Inferior parietal cortex (tissue), 1 donor: Measurements from ENCODE around the gene TOR1A.
"Not testable (repeated sequence)": the region's sequence is repeated elsewhere in the genome, so short reads cannot be mapped to it uniquely, and the experiment has no call there.

Source experiments
- DNase-seq: peaks from one replicate; pipeline ENCODE4 v3.0.0-alpha.2; 2016; ENCODE audit errors: extremely low spot score

TOR1A gene

DNA sequence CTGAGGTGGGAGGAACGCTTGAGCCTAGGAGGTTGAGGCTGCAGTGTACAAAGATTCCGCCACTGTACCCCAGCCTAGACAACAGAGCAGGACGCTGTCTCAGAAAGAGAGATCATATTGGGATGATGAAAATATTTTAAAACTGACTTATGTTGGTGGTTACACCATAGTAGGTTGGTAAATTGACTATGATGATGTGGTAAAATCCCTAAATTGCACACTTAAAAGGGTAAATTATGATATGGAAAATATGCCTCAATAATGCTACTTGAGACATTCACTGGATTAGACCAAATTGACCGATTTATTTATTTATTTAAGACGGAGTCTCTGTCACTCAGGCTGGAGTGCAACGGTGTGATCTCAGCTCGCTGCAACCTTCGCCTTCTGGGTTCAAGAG lies 42.8 kb downstream of the TOR1A start:
- DNase-seq, result no peak

GRCh38 chr9:129779560-129780190 lies 44.3 kb downstream of the TOR1A start:
- no peak for DNase-seq

DNA sequence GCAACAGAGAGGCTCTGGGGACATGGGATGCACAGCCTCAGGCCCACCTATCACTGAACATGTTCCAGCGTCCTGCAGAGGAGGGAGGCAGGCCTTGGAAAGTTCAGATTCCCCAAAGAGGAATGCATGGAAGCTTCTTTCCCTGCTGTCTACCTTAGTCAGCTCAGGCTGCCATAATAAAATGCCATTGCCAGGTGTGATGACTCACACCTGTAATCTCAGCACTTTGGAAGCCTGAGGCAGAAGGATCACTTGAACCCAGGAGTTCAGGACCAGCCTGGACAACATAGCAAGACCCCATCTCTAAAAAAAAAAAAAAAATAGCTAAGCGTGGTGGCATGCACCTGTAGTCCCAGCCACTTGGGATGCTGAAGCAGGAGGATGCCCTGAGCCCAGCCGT lies 45.5 kb downstream of the TOR1A start:
- DNase-seq, result no peak

GRCh38 chr9:129777769-129778130 lies 46.2 kb downstream of the TOR1A start:
- no peak for DNase-seq

DNA sequence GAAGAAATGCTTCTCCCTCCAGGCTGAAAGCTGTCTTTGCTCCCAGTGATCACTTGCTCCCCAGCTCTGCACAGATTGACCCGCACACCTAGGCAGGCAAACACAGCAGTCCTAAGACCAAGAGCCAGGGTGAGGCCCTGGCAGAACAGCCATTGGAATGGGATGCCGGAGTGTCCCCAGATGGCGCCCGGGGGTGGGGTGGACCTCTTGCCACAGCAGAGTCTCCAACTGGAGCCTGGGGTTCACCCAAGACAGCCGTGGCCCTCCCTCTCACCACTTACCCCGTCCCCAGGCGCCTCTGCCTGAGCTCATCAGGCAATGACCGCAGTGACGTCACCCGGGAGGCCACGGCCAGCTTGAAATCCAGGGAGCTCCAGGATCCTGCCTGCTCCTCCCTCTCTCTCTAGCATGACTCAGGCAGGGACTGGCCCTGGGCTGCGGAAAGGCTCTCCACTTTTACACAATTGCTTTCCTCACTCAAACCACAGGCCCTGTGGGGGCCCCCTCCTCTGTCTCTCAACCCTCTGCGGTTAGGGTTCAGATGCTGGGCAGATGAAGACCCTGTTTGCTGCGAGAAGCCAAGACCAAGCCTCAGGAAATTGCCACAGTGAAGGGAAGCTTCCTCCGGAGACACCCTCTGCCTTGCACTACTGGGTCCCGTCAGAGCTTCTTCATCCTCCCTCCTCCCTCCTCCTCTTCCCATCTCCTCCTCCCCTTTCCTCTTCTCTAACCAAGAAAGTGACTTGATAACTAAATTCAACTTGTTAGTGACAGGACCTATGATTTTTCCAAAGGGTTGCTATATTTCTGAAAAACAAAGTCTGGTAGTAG lies 46.8 kb downstream of the TOR1A start:
- DNase-seq, result peak; percentile 49

- DNase-seq, result no peak
Observed at GRCh38 chr9:129776566-129776937, 47.4 kb downstream of the TOR1A start.

DNA sequence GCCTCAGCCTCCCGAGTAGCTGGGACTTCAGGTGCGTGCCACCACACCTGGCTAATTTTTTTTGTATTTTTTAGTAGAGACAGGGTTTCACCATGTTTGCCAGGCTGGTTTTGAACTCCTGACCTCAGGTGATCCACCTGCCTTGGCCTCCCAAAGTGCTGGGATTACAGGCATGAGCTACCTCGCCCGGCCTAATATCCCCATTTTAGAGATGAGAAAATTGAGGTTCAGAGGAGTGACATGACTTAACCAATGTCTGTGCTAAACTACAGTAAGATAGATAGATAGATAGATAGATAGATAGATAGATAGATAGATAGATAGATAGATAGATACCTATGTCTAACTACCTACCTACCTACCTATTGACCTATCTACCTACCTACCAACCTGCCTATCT lies 47.8 kb downstream of the TOR1A start:
- DNase-seq, result not testable (repeated sequence)

DNA sequence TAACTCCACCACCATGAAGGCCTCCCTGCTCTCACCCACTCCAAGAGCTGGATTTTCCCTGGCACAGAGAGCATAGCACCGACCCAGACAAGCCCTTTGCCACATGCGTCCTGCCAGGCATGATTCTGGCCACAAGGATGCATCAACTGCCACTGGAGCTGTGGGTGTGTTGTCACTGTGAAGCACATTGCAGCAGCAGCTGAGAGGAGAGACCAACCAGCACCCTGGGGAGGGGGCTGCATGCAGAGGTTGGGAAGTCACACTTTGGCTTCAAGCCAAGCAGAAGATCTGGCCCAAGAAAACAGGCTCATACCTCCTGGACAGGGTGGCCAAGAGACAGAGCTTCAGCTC lies 48.5 kb downstream of the TOR1A start:
- no peak for DNase-seq

GRCh38 chr9:129774791-129775447 lies 49.0 kb downstream of the TOR1A start:
- DNase-seq, result no peak

GRCh38 chr9:129773262-129774048 lies 50.5 kb downstream of the TOR1A start:
- no peak for DNase-seq

- DNase-seq, result no peak
Observed at GRCh38 chr9:129770741-129771140, 53.2 kb downstream of the TOR1A start.

DNA sequence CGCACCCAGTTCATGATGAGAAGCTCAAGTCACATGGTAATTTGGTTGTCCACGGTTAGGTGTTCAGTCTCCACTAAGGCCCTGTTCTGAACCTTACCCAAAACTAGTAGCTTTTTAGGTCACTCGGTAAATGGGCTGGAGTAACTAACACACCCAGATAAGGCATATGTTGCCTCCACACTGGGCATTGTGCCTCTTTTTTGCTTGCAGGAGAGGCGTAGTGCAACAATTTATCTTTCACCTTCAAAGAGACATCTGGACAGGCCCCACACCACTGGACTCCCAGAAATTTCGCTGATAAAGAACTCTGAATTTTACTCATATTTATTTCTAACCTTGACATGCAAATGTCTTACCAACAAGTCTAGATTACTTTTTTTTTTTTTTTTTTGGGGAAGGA lies 54.3 kb downstream of the TOR1A start:
- DNase-seq, result no peak

GRCh38 chr9:129768486-129768885 lies 55.5 kb downstream of the TOR1A start:
- no peak for DNase-seq

DNA sequence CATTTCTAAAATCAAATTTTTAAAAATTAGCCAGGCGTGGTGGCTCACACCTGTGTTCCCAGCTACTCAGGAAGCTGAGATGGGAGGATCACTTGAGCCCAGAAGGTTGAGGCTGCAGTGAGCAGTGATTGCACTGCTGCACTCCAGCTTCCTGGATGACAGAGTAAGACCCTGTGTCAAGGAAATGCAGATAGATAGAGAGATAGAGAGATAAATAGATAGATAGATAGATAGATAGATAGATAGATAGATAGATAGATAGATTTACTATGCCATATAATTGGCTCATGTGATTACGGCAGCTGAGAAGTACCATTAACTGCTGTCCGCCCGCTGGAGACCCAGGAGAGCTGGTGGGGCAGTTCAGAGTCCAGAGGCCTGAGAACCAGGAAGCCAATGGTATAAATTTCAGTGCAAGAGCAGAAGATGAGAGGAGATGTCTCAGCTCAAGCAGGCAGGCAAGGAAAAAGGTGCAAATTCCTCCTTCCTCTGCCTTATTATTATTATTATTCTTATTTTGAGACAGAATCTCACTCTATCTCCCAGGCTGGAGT lies 58.1 kb downstream of the TOR1A start:
- no peak for DNase-seq

- DNase-seq, result no peak
Observed at GRCh38 chr9:129762985-129763926, 60.7 kb downstream of the TOR1A start.
